GM12878 (cell line): Measurements from ENCODE around the gene ZNF672. TPM values are rescaled to one million over a fixed set of nuclear protein-coding genes. Genes with fewer than 3 reads are reported as not detected.
A peak's percentile ranks its signal among the peaks of the same experiment; 100 is the strongest.

Experiments used
- ATAC-seq: fragments of 200-7000 bp; cut with Tn5 transposase; 3 replicates; pipeline ENCODE4 v1.9.1; 2020; ENCODE audit warnings: mild to moderate bottlenecking, moderate library complexity
- BruUV-seq: library from RNA; stranded (reverse); fragments of 400-500 nt; replicated peaks from 2 replicates; lab custom pipeline; 2021; lab: Mats Ljungman, UMichigan
- CTCF ChIA-PET: fragments of 300-600 bp; sonication (Branson Sonifier 250); formaldehyde crosslinking; extraction: SDS; loops from one replicate; lab custom pipeline; 2021; ENCODE audit warnings: inconsistent platforms; lab: Yijun Ruan, JAX
- POLR2A ChIA-PET: fragments of 350-600 bp; formaldehyde crosslinking; extraction: SDS; loops from one replicate; lab custom pipeline; 2021; ENCODE audit warnings: inconsistent platforms; lab: Charles Lee
- RAD21 ChIA-PET: fragments of 300-600 bp; sonication (Branson Sonifier 250); formaldehyde crosslinking; loops from one replicate; lab custom pipeline; 2023; ENCODE audit warnings: antibody characterized with exemption; ENCODE audit not compliant: unreplicated experiment; lab: Charles Lee
- SMC1A ChIA-PET: fragments of 300-600 bp; sonication (Branson Sonifier 250); formaldehyde crosslinking; loops from one replicate; lab custom pipeline; 2023; ENCODE audit not compliant: unreplicated experiment, uncharacterized antibody; lab: Charles Lee
- DNase-seq: peaks from one replicate; pipeline ENCODE4 v3.0.0-alpha.2; 2011; ENCODE audit warnings: low read depth, low spot score
- FAIRE-seq: peaks from 3 replicates; lab custom pipeline; 2011; peaks lifted over from hg19 to GRCh38; lab: Jason Lieb, UNC
- H2AFZ ChIP-seq: 2 replicates; pipeline ENCODE4 v1.6.0; 2011; ENCODE audit warnings: low read depth, low read length, control low read depth; ENCODE audit not compliant: control insufficient read depth
- H3K27ac ChIP-seq: 2 replicates; pipeline ENCODE4 v1.5.1; 2011; ENCODE audit warnings: control low read depth; ENCODE audit not compliant: control insufficient read depth, insufficient read depth
- H3K27me3 ChIP-seq, 2 experiments: replicated peaks in 1 of 2; 2 replicates each; pipeline versions ENCODE4 v1.6.0 to v1.6.1; 2011; ENCODE audit warnings: low read length in 1 of 2; ENCODE audit not compliant: control insufficient read depth in 2 of 2, insufficient read depth in 2 of 2
- H3K36me3 ChIP-seq, 2 experiments: 2 replicates each; pipeline ENCODE4 v1.5.1; 2011; ENCODE audit warnings: low read length in 1 of 2; ENCODE audit not compliant: control insufficient read depth in 2 of 2, insufficient read depth in 2 of 2
- H3K4me1 ChIP-seq: 2 replicates; pipeline ENCODE4 v1.6.1; 2011; ENCODE audit warnings: mild to moderate bottlenecking, low read length, moderate library complexity, mixed read lengths; ENCODE audit not compliant: control insufficient read depth, insufficient read depth
- H3K4me2 ChIP-seq: 2 replicates; pipeline ENCODE4 v1.6.0; 2011; ENCODE audit warnings: control low read depth; ENCODE audit not compliant: control insufficient read depth, insufficient read depth
- H3K4me3 ChIP-seq: fragments of 200-600 bp; sonication (generic); 2 replicates; pipeline ENCODE4 v1.5.1; 2016
- H3K79me2 ChIP-seq: 2 replicates; pipeline ENCODE4 v1.6.0; 2011; ENCODE audit warnings: low read length; ENCODE audit not compliant: control insufficient read depth, insufficient read depth
- H3K9ac ChIP-seq: 2 replicates; pipeline ENCODE4 v1.8.0; 2011; ENCODE audit warnings: low read length, control low read depth, mixed read lengths; ENCODE audit not compliant: control insufficient read depth, insufficient read depth
- H3K9me3 ChIP-seq: replicated peaks from 3 replicates; pipeline ENCODE4 v1.5.1; 2011; ENCODE audit warnings: mild to moderate bottlenecking, low read length; ENCODE audit not compliant: control insufficient read depth, insufficient read depth
- H4K20me1 ChIP-seq: 2 replicates; pipeline ENCODE4 v1.6.0; 2011; ENCODE audit not compliant: control insufficient read depth, insufficient read depth
- BCL3 ChIP-seq: IDR thresholded peaks from 2 replicates; pipeline ENCODE4 v1.6.1; 2011; ENCODE audit warnings: borderline replicate concordance, low read depth, mild to moderate bottlenecking, moderate library complexity, low read length; ENCODE audit not compliant: insufficient read depth, poor library complexity, severe bottlenecking
- CHD4 ChIP-seq: fragments of 200-600 bp; sonication (generic); IDR thresholded peaks from 2 replicates; pipeline ENCODE4 v1.6.1; 2016; ENCODE audit warnings: mild to moderate bottlenecking
- DPF2 ChIP-seq: fragments of 450-650 bp; IDR thresholded peaks from 2 replicates; pipeline ENCODE4 v1.6.1; 2017; ENCODE audit warnings: mild to moderate bottlenecking
- GABPA ChIP-seq: IDR thresholded peaks from 2 replicates; pipeline ENCODE4 v1.6.1; 2014; ENCODE audit warnings: antibody characterized with exemption, low read depth, mild to moderate bottlenecking, inconsistent platforms
- IKZF2 ChIP-seq, 2 experiments: fragments of 450-650 bp; IDR thresholded peaks; 2 replicates each; pipeline ENCODE4 v1.6.1; 2017; ENCODE audit warnings: mild to moderate bottlenecking in 2 of 2, moderate library complexity in 2 of 2
- PML ChIP-seq: IDR thresholded peaks from 2 replicates; pipeline ENCODE4 v1.6.1; 2012; ENCODE audit warnings: low read length, inconsistent platforms
- RAD51 ChIP-seq: fragments of 450-650 bp; IDR thresholded peaks from 2 replicates; pipeline ENCODE4 v1.6.1; 2016; ENCODE audit warnings: moderate library complexity, mild to moderate bottlenecking, inconsistent platforms
- RBBP5 ChIP-seq: fragments of 200-600 bp; sonication (generic); conservative IDR thresholded peaks from 2 replicates; pipeline ENCODE4 v1.6.1; 2016
- REST ChIP-seq: IDR thresholded peaks from 2 replicates; pipeline ENCODE4 v1.6.1; 2012; ENCODE audit warnings: mild to moderate bottlenecking, low read depth, low read length
- SMAD1 ChIP-seq: fragments of 450-650 bp; IDR thresholded peaks from 2 replicates; pipeline ENCODE4 v1.6.1; 2018; ENCODE audit warnings: mild to moderate bottlenecking, low read depth; ENCODE audit not compliant: partially characterized antibody
- SREBF2 ChIP-seq: IDR thresholded peaks from 2 replicates; pipeline ENCODE4 v1.6.1; 2012; ENCODE audit warnings: mild to moderate bottlenecking, low read length
- SUZ12 ChIP-seq: fragments of 200-600 bp; sonication (generic); IDR thresholded peaks from one replicate; pipeline ENCODE4 v1.6.1; 2018; ENCODE audit warnings: antibody characterized with exemption, mild to moderate bottlenecking; ENCODE audit not compliant: unreplicated experiment
- YBX1 ChIP-seq: fragments of 450-650 bp; IDR thresholded peaks from 2 replicates; pipeline ENCODE4 v1.6.1; 2016; ENCODE audit warnings: antibody characterized with exemption
- ZBTB11 ChIP-seq: fragments of 450-650 bp; formaldehyde crosslinking; IDR thresholded peaks from 2 replicates; pipeline ENCODE4 v1.5.0; 2022; ENCODE audit warnings: mild to moderate bottlenecking, missing genetic modification characterization
- WGBS: methylation state at CpG from one replicate; pipeline ENCODE4 v1.1.6; 2016; ENCODE audit warnings: low lambda C conversion rate; ENCODE audit not compliant: insufficient replicate concordance, insufficient coverage; ENCODE audit errors: missing lambda C conversion rate; 5-methylcytosine and 5-hydroxymethylcytosine counted together
- in situ Hi-C: fragments of 300-500 bp; cut with MboI; formaldehyde crosslinking; loops from 9 replicates; pipeline ENCODE4 v1.14.3; 2018; ENCODE audit warnings: mixed read lengths
- intact Hi-C: fragments of 100-400 bp; cut with micrococcal nuclease; formaldehyde crosslinking; loops from one replicate; pipeline ENCODE4 v1.14.2; 2022; ENCODE audit not compliant: unreplicated experiment
- polyA plus RNA-seq, 11 experiments: library from polyadenylated mRNA; depleted of rRNA in 4 of 11; unstranded in 6 of 11; stranded (reverse) in 5 of 11; fragments of >200 nt; fragmentation: Nextera tagmentation in 4 of 11; fragmentation: Illumina TruSeq in 1 of 11; extraction: Ambion mirVana in 4 of 11; extraction: Trizol in 1 of 11; gene quantifications; 1 replicate in 1 of 11; 2 replicates in 10 of 11; pipeline versions ENCODE4 v1.2.1 to v1.2.3, GENCODE V29; 2011 to 2016; ENCODE audit warnings: inconsistent platforms in 2 of 11, missing spikeins in 2 of 11, low read depth in 1 of 11
- total RNA-seq, 4 experiments: library from RNA; depleted of rRNA in 3 of 4; stranded (reverse); fragments of >200 nt in 3 of 4; fragmentation: Illumina TruSeq in 1 of 4; extraction: Trizol in 1 of 4; gene quantifications; 2 replicates each; pipeline versions ENCODE4 v1.2.1 to v1.2.3, GENCODE V29; 2013 to 2021

The ZNF672 gene
- total and polyA plus RNA-seq, 10 of the 15 experiments (the other 5 are each of a cell fraction or from before 2014, with no cell fraction given): 2.9 to 51.3 (median 39.8) TPM

- FAIRE-seq (no peak), DNase-seq (no peak), ATAC-seq (no peak)
- peaks cover 4% of the 10 kb centered on the region; the same call in 1 of the 2 replicates for H3K4me1 ChIP-seq
- ChIA-PET SMC1A (interaction anchor here (1.0 to 3.9 kb wide), 5 partner anchors 8 to 55 kb away, joined by 3 to 24 read pairs (median 4); partner anchors contain the start of gene ZNF692), CTCF (interaction anchor here (1.2 to 3.3 kb wide), 2 partner anchors 13 to 34 kb away, joined by 4 to 27 read pairs; partner anchors contain the start of gene ZNF692), POLR2A (interaction anchor here (2.0 to 2.1 kb wide), 2 partner anchors 8 to 33 kb away, joined by 8 to 12 read pairs; partner anchors contain the start of gene ZNF672), RAD21 (interaction anchor here (2.5 kb wide), 1 partner anchor 32 kb away, joined by 9 read pairs; no protein-coding TSS in a partner anchor)
- peak overlapping the region; percentile 58 for H2AFZ ChIP-seq
- peak overlapping the region; percentile 52 for H3K4me2 ChIP-seq
- H3K27me3 ChIP-seq: no peaks in the 10 kb centered on the region
- 0 out of 2 replicates have a peak overlapping the region, but pooled peaks have one; percentile 8 for H3K27ac ChIP-seq
- TF ChIP-seq REST: no peak
- no peak for TF ChIP-seq SMAD1
- no peak for TF ChIP-seq RBBP5
- no peak for TF ChIP-seq SUZ12
- no peak for TF ChIP-seq ZBTB11 (CRISPR knock-in tag)
- TF ChIP-seq SREBF2: no peak
- TF ChIP-seq RAD51: no peak
- TF ChIP-seq BCL3: no peak
- no peak for TF ChIP-seq DPF2
- TF ChIP-seq GABPA: no peak
- no peak for TF ChIP-seq PML
- no peak for TF ChIP-seq IKZF2 (IDR thresholded peaks at IDR 0.05)
- TF ChIP-seq YBX1: no peak
- no peak for TF ChIP-seq CHD4
- H3K79me2 ChIP-seq: no peaks in the 10 kb centered on the region
- no peak overlapping the region for H3K4me3 ChIP-seq
- WGBS: 100% methylated on average over 3 of the region's 3 CpGs
- in situ Hi-C loops: no loop called here
- no peaks in the 10 kb centered on the region for H3K9me3 ChIP-seq
- no TSS peak for BruUV-seq
- intact Hi-C loops: no loop called here
- H3K36me3 ChIP-seq: no peaks in the 10 kb centered on the region
- H3K9ac ChIP-seq: no peak overlapping the region
- no peaks in the 10 kb centered on the region for H4K20me1 ChIP-seq
Measured at GRCh38 chr1:248871837-248872401, 33.9 kb downstream of the ZNF672 start.
